ENCODE results near the gene PIGK. TPM values are rescaled to one million over a fixed set of nuclear protein-coding genes. Genes with fewer than 3 reads are reported as not detected.

Gene PIGK
- total and polyA plus RNA-seq, 10 of the 15 experiments (the other 5 are each of a cell fraction or from before 2014, with no cell fraction given) = 9.1 to 27.4 (median 16.9) TPM

- no peak for ATAC-seq
- TF ChIP-seq ZNF217 (IDR thresholded peaks at IDR 0.05) (no peak), CEBPZ (IDR thresholded peaks at IDR 0.05; ENCODE audit: low read depth, low read length) (no peak), ZZZ3 (IDR thresholded peaks at IDR 0.05; ENCODE audit: control insufficient read depth, insufficient read length, low read depth) (no peak), E2F4 (IDR thresholded peaks at IDR 0.05; ENCODE audit: low read depth, low read length) (no peak)
- Histone ChIP-seq H2AFZ (ENCODE audit: control insufficient read depth, low read depth, low read length) (no peak overlapping the region), H3K4me2 (ENCODE audit: control insufficient read depth, insufficient read depth) (no peak overlapping the region), H3K9ac (ENCODE audit: control insufficient read depth, insufficient read depth, low read length) (no peak overlapping the region), H3K79me2 (ENCODE audit: control insufficient read depth, insufficient read depth, low read length) (no peaks in the 10 kb centered on the region), H3K27ac (ENCODE audit: control insufficient read depth, insufficient read depth) (no peak overlapping the region), H3K4me3 (no peak overlapping the region), H3K9me3 (replicated peaks; ENCODE audit: control insufficient read depth, insufficient read depth, low read length) (no peaks in the 10 kb centered on the region), H3K4me1 (ENCODE audit: control insufficient read depth, insufficient read depth, low read length) (no peaks in the 10 kb centered on the region), H3K27me3 (replicated peaks in 1 of 2; ENCODE audit: control insufficient read depth in 2 of 2, insufficient read depth in 2 of 2, low read length in 1 of 2) (no peaks in the 10 kb centered on the region), H4K20me1 (ENCODE audit: control insufficient read depth, insufficient read depth) (no peaks in the 10 kb centered on the region), H3K36me3 (ENCODE audit: control insufficient read depth in 2 of 2, insufficient read depth in 2 of 2, low read length in 1 of 2) (no peaks in the 10 kb centered on the region)
- ChIA-PET RAD21 (ENCODE audit: unreplicated experiment) (no interaction called here), POLR2A (no interaction called here), SMC1A (ENCODE audit: uncharacterized antibody, unreplicated experiment) (no interaction called here), CTCF (interaction anchor here (2.1 kb wide), 1 partner anchor 18 kb away, joined by 5 read pairs; no protein-coding TSS in a partner anchor)
- 38% methylated on average over 1 of the region's 1 CpG for WGBS (ENCODE audit: insufficient coverage, insufficient replicate concordance, low lambda C conversion rate, missing lambda C conversion rate)
- in situ Hi-C loops (cut with MboI) (no loop called here), intact Hi-C loops (cut with micrococcal nuclease; ENCODE audit: unreplicated experiment) (no loop called here)
- no peak for FAIRE-seq
- no peak for DNase-seq (ENCODE audit: low read depth, low spot score)
- BruUV-seq (replicated peaks) = no TSS peak
These were observed 118.4 kb downstream of the PIGK start for GRCh38 chr1:77100875-77101274.

Data from GM12878 (cell line).